ENCODE data around the gene NUTM2G. TPM values are rescaled to one million over a fixed set of nuclear protein-coding genes. Genes with fewer than 3 reads are reported as not detected.
"Not testable (repeated sequence)": the region's sequence is repeated elsewhere in the genome, so short reads cannot be mapped to it uniquely, and the experiment has no call there.

Gene NUTM2G
- total and polyA plus RNA-seq, 4 experiments from 2014 or later, result 0.08 TPM; not detected in 3

DNA sequence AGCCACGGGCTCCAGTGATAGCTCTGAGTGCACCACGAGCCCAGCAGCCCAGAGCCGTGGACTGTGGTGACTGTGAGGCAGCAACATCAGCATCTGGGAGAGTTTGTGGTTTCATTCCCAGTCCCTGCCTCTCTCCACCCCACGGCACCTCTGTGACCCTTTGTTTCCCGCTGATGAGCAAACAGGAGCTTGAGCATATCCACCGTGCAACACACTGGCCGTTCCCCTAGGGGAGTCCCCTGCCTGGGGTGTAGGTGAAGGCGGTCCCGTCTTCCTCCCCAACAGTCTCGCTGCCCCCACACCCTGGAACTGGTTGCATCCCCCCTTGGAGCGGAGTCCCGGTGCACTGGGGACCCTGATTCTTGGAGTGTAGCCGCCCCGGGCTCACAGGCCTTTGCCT, 5.5 kb downstream of the NUTM2G start:
- H3K4me3 ChIP-seq (ENCODE audit: low read length in 2 of 2); H3K27ac ChIP-seq (ENCODE audit: low read depth, low read length); H3K27me3 ChIP-seq (ENCODE audit: insufficient read depth, low read length); H3K4me1 Mint-ChIP-seq; DNase-seq; POLR2A ChIA-PET (ENCODE audit: partially characterized antibody); H3K4me1 ChIP-seq (ENCODE audit: insufficient read depth, low read length); H3K9me3 ChIP-seq (ENCODE audit: control insufficient read depth in 1 of 2, low read length in 2 of 2); H3K9me3 Mint-ChIP-seq; H3K27me3 Mint-ChIP-seq; H3K36me3 ChIP-seq (ENCODE audit: insufficient read depth, low read length); H3K36me3 Mint-ChIP-seq; H3K4me3 Mint-ChIP-seq; CTCF ChIA-PET (ENCODE audit: partially characterized antibody); intact Hi-C loops (cut with micrococcal nuclease): not testable (repeated sequence)
- peak overlapping the region in 1 of 7 donors; percentile 23 for H3K27ac Mint-ChIP-seq

DNA sequence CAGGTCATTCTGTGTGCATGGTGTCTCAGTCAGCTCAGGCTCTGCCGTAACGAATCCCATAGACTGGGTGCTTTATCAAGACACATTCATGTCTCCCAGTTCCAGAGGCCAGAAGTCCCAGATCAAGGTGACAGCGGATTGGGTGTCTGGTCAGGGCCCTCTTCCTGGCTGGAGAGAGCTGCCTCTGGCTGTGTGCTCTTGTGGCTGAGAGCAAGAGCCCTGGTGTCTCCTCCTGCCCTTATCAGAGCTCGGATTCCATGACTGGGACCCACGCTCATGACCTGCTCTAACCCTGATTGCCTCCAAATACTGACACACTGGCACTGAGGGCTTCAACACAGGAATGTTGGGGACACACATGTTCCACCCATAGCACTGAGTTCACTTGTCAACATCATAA, 6.1 kb downstream of the NUTM2G start:
- intact Hi-C loops (cut with micrococcal nuclease); H3K4me3 Mint-ChIP-seq; H3K36me3 Mint-ChIP-seq; H3K27me3 ChIP-seq (ENCODE audit: insufficient read depth, low read length); H3K4me1 ChIP-seq (ENCODE audit: insufficient read depth, low read length); H3K4me1 Mint-ChIP-seq; H3K27ac ChIP-seq (ENCODE audit: low read depth, low read length); POLR2A ChIA-PET (ENCODE audit: partially characterized antibody); H3K36me3 ChIP-seq (ENCODE audit: insufficient read depth, low read length); CTCF ChIA-PET (ENCODE audit: partially characterized antibody); H3K9me3 Mint-ChIP-seq; H3K9me3 ChIP-seq (ENCODE audit: control insufficient read depth in 1 of 2, low read length in 2 of 2); H3K27me3 Mint-ChIP-seq; DNase-seq; H3K4me3 ChIP-seq (ENCODE audit: low read length in 2 of 2): not testable (repeated sequence)
- H3K27ac Mint-ChIP-seq, result peak overlapping the region in 1 of 7 donors; percentile 51

- H3K36me3 ChIP-seq (ENCODE audit: insufficient read depth, low read length); POLR2A ChIA-PET (ENCODE audit: partially characterized antibody); H3K27me3 ChIP-seq (ENCODE audit: insufficient read depth, low read length); H3K4me3 Mint-ChIP-seq; H3K27ac ChIP-seq (ENCODE audit: low read depth, low read length); H3K36me3 Mint-ChIP-seq; intact Hi-C loops (cut with micrococcal nuclease); H3K9me3 Mint-ChIP-seq; H3K4me1 ChIP-seq (ENCODE audit: insufficient read depth, low read length); CTCF ChIA-PET (ENCODE audit: partially characterized antibody); H3K4me1 Mint-ChIP-seq; H3K27me3 Mint-ChIP-seq; H3K9me3 ChIP-seq (ENCODE audit: control insufficient read depth in 1 of 2, low read length in 2 of 2); H3K4me3 ChIP-seq (ENCODE audit: low read length in 2 of 2): not testable (repeated sequence)
- peak in 1 of 5 donors; percentile 32 for DNase-seq
- peak overlapping the region in 1 of 7 donors; percentile 35 for H3K27ac Mint-ChIP-seq
These were observed 6.8 kb downstream of the NUTM2G start for GRCh38 chr9:96935401-96935800.

DNA sequence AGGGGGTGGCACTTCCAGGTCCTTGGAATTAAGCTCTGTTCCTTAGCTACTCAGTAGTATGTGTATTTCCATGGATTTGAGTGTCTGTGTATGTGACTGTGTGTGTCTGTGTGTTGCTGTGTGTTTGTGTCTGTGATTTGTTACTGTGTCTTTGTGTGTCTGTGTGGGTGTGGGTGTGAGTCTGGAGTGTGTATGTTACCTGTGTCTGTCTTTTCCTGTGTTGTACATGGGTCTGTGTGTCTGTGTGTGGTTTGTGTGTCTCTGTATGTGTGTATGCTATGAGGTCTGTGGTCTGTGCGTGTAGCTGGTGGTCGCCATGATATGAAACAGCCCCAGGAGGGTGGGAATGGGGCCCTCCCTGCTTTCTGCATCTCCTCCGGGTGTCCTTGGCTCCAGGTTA, 8.8 kb downstream of the NUTM2G start:
- H3K27ac Mint-ChIP-seq; H3K4me1 Mint-ChIP-seq; CTCF ChIA-PET (ENCODE audit: partially characterized antibody); H3K4me3 Mint-ChIP-seq; H3K4me3 ChIP-seq (ENCODE audit: low read length in 2 of 2); H3K27ac ChIP-seq (ENCODE audit: low read depth, low read length); H3K27me3 Mint-ChIP-seq; H3K9me3 ChIP-seq (ENCODE audit: control insufficient read depth in 1 of 2, low read length in 2 of 2); POLR2A ChIA-PET (ENCODE audit: partially characterized antibody); H3K9me3 Mint-ChIP-seq; intact Hi-C loops (cut with micrococcal nuclease); H3K36me3 ChIP-seq (ENCODE audit: insufficient read depth, low read length); H3K27me3 ChIP-seq (ENCODE audit: insufficient read depth, low read length); H3K36me3 Mint-ChIP-seq; DNase-seq; H3K4me1 ChIP-seq (ENCODE audit: insufficient read depth, low read length): not testable (repeated sequence)

DNA sequence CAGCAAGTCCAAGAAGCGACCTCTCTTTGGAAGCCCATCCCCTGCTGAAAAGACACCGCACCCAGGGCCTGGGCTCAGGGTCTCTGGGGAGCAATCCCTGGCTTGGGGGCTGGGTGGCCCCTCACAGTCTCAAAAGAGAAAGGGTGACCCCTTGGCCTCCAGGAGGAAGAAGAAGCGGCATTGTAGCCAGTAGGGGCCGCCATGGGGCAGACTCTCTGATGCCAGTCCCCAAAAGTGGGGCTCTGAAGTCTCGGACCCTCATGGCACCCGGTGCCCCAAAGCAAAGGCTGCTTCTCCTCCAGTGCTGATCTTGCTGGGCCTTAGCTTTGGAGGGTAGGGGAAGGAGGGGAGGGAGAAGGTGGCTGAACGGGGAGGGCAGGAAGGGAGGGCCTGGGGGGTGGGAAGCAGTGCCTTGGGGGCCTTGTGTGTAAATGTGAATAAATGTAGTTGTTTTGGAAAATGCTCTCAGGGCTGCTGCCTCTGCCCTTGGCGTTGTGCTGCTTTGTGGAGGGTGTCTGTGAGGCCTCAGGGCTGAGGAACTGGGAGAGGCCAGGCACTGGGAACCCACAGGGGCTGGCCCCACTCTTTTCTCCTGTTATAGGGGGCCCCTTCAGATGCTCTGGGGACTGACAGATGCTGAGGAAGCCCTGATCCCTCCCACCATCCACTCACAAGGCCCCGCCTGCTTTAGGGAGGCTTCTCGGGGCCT, 10.5 kb downstream of the NUTM2G start:
- intact Hi-C loops (cut with micrococcal nuclease); DNase-seq; H3K9me3 ChIP-seq (ENCODE audit: control insufficient read depth in 1 of 2, low read length in 2 of 2); H3K4me3 Mint-ChIP-seq; H3K27me3 ChIP-seq (ENCODE audit: insufficient read depth, low read length); H3K27ac Mint-ChIP-seq; H3K27ac ChIP-seq (ENCODE audit: low read depth, low read length); H3K36me3 ChIP-seq (ENCODE audit: insufficient read depth, low read length); H3K4me1 Mint-ChIP-seq; CTCF ChIA-PET (ENCODE audit: partially characterized antibody); H3K4me1 ChIP-seq (ENCODE audit: insufficient read depth, low read length); H3K4me3 ChIP-seq (ENCODE audit: low read length in 2 of 2); POLR2A ChIA-PET (ENCODE audit: partially characterized antibody); H3K27me3 Mint-ChIP-seq; H3K9me3 Mint-ChIP-seq: not testable (repeated sequence)
- H3K36me3 Mint-ChIP-seq, result peaks cover 10 to 11% of the 10 kb centered on the region in 2 donors

DNA sequence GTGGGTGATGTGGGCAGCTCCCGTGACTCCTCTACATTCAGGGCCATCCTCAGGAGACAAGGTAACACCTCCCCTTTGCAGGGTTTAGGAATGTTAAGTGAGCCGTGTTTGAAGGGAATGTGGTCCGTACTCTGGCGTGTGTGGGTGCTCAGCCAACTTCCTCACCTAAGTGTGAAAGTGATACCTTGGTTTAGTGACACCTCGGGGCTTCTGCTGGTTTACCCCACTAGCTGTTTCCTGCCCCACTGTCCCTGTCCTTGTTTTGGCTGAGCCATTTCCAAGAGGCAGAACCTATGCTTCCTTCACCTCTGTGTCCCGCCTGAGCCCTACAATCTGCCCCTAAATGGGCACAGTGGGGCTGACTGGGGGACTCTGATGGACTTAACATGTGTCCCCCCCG, 12.3 kb downstream of the NUTM2G start:
- H3K27me3 ChIP-seq (ENCODE audit: insufficient read depth, low read length); CTCF ChIA-PET (ENCODE audit: partially characterized antibody); H3K4me1 ChIP-seq (ENCODE audit: insufficient read depth, low read length); DNase-seq; POLR2A ChIA-PET (ENCODE audit: partially characterized antibody); H3K27ac ChIP-seq (ENCODE audit: low read depth, low read length); H3K27ac Mint-ChIP-seq; H3K27me3 Mint-ChIP-seq; H3K36me3 ChIP-seq (ENCODE audit: insufficient read depth, low read length); H3K4me1 Mint-ChIP-seq; H3K9me3 Mint-ChIP-seq; H3K9me3 ChIP-seq (ENCODE audit: control insufficient read depth in 1 of 2, low read length in 2 of 2); intact Hi-C loops (cut with micrococcal nuclease); H3K4me3 Mint-ChIP-seq; H3K4me3 ChIP-seq (ENCODE audit: low read length in 2 of 2): not testable (repeated sequence)
- peaks cover 8 to 11% of the 10 kb centered on the region in 2 donors for H3K36me3 Mint-ChIP-seq

DNA sequence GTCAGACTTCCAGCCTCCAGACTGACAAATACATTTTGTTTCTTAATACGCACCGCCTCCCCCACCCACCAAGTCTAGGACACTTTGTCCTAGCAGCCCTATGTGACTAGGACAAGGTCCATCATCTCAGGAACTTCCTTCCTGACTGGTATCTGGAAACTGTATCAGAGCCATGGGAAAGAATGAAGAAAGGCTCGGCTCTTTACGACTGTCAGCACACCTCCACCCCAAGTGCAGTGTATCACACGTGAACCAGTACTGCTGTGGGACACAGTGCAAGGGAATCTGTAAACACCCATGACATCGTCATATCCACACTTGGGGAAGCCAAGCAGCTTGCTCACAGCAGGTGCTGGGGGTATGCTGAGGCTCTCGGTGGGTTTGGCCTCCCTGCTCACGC, 13.0 kb downstream of the NUTM2G start:
- DNase-seq; H3K4me1 ChIP-seq (ENCODE audit: insufficient read depth, low read length); POLR2A ChIA-PET (ENCODE audit: partially characterized antibody); H3K4me3 ChIP-seq (ENCODE audit: low read length in 2 of 2); H3K36me3 ChIP-seq (ENCODE audit: insufficient read depth, low read length); H3K27ac ChIP-seq (ENCODE audit: low read depth, low read length); H3K9me3 Mint-ChIP-seq; H3K27me3 Mint-ChIP-seq; H3K27ac Mint-ChIP-seq; intact Hi-C loops (cut with micrococcal nuclease); CTCF ChIA-PET (ENCODE audit: partially characterized antibody); H3K4me1 Mint-ChIP-seq; H3K9me3 ChIP-seq (ENCODE audit: control insufficient read depth in 1 of 2, low read length in 2 of 2); H3K27me3 ChIP-seq (ENCODE audit: insufficient read depth, low read length); H3K4me3 Mint-ChIP-seq: not testable (repeated sequence)
- peaks cover 10 to 11% of the 10 kb centered on the region in 2 donors for H3K36me3 Mint-ChIP-seq

DNA sequence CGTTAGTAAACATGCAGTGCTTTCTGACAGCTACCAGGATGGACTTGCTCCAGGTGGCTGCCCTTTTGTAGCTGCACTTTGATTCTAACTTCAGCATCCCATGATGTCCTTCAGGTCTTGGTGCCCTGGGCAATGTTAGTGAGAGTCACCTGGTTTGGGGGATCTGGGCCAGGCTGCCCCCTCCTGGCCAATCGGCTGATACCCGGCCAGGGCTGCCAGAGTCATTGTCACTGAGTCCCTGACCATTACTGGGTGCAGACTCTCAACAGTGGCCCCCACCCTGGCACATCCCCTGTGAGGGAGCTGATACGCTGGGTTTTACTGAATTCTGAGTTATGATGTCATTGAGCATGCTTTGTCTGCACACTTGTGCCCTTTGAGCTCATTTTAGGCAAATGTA, 13.5 kb downstream of the NUTM2G start:
- intact Hi-C loops (cut with micrococcal nuclease); H3K4me3 ChIP-seq (ENCODE audit: low read length in 2 of 2); H3K9me3 ChIP-seq (ENCODE audit: control insufficient read depth in 1 of 2, low read length in 2 of 2); H3K9me3 Mint-ChIP-seq; H3K4me3 Mint-ChIP-seq; H3K27me3 Mint-ChIP-seq; H3K4me1 ChIP-seq (ENCODE audit: insufficient read depth, low read length); H3K27ac Mint-ChIP-seq; POLR2A ChIA-PET (ENCODE audit: partially characterized antibody); H3K27me3 ChIP-seq (ENCODE audit: insufficient read depth, low read length); H3K36me3 ChIP-seq (ENCODE audit: insufficient read depth, low read length); DNase-seq; H3K27ac ChIP-seq (ENCODE audit: low read depth, low read length); H3K4me1 Mint-ChIP-seq; CTCF ChIA-PET (ENCODE audit: partially characterized antibody): not testable (repeated sequence)
- peaks cover 10 to 11% of the 10 kb centered on the region in 2 donors for H3K36me3 Mint-ChIP-seq
